ENCODE data around the gene PRDM15.

PRDM15 gene

DNA sequence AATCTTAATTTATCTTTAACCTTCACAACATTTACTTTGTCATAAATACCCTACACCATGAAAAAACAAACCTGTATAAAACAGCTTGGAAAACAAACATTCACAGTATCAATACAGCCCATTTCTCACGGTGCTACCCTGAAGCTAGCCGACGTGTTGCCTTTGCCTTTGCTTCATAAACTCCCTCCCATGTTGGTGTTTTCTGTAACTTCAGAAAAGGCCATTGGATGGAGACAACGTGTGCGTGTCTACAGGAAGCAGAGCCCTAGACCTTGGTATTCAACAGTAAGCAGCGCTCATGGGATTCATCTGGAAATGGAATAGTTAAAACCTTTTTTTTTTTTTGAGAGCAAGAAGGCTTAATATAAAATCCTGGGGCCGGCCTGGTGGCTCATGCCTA lies 7.2 kb upstream of the PRDM15 start:
- DNase-seq (ENCODE audit: low read depth, low spot score), result no peak

DNA sequence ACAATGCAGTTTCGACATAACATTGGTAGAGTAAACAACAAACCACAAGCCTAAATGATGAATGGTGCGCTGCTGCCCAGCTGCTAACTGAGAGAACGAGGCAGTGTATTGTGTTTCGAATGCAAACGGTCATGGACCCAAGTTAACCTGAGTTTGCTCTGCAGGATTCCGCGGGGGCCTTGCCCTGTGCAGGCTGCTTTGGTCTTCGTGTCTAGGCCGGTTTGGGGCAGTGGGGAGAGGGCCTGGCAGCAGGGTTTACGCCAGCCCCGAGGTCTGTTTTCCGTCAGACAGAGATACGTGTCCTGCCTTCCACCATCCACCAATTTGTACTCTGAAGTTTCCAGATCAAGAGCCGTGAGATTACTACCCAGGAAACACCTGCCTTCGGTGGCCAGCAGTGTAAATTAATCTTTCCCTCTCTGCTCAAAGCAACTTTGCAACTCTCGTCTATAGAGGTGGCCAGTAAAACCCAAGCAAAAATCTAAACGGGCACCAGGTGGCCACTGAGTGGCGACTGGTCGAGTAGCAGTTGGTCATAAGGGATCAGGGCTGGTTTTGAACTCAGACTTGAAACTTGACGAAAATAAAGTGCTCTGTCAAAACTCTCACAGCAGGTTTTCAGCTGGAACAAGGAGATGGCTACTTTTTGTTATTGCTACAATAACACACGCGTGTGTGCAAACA lies 6.3 kb upstream of the PRDM15 start:
- DNase-seq (ENCODE audit: low read depth, low spot score), result no peak

DNA sequence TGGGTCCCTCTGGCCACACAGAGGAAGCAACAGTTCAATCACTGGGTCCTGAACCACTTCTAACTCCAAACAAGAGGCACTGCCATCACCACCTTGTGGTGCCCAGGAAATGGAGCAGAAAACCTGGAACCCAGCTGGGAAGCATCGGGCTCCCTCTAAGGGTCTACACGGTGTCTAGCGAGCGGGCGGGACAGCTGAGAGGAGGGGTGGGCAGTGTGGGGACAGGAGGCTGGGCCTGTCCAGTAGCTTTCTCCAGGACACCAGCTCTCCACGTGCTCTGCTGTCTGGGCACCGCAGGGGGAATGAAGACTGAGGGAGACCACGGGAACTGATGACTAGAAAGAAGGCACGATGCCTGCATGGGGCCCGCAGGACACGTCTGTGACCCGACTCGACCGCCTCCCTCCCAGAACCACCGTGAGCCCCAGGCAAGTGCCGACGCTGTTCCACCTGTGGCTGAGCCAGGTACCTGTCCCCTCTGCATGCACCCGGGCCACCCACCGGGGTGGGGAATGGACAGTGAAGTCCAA lies 5.4 kb upstream of the PRDM15 start:
- DNase-seq (ENCODE audit: low read depth, low spot score), result no peak

DNA sequence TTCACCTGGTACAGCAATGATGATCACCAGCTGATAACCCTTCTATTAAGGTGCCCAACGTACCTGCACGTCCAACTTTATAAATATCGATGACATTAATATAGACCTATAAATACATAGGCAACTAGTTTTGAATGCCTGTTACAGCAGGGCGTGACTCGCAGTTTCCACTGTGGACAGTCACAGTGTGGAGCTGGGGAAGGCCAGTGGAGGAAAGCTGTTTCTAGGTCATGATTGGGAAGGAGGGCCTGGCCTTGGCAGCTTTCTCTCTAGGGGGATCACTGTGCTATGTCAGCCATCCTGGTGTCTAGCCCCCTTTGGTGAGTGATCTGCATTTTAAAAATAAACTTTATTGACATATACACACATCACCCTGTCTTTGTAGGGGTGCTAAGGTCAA lies 4.4 kb upstream of the PRDM15 start:
- DNase-seq (ENCODE audit: low read depth, low spot score), result no peak

DNA sequence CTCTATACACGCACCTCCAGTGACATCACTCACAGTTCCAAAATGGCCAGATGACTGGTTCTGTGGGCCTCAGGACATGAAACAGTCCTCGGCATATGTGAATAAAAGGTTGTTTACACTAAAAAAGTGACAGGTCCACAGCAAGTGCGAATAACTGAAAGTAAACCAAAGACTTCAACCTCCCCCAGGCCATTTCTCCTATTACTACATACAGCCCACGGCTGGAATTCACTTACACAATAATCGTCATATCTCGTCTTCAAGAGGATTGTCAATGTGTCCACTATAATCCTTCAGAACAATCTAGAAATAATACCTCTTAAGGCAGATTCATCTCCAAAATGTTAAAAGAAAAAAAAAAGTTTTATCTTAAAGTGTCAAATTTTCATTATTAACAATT lies 1.9 kb upstream of the PRDM15 start:
- no peak for DNase-seq (ENCODE audit: low read depth, low spot score)

DNA sequence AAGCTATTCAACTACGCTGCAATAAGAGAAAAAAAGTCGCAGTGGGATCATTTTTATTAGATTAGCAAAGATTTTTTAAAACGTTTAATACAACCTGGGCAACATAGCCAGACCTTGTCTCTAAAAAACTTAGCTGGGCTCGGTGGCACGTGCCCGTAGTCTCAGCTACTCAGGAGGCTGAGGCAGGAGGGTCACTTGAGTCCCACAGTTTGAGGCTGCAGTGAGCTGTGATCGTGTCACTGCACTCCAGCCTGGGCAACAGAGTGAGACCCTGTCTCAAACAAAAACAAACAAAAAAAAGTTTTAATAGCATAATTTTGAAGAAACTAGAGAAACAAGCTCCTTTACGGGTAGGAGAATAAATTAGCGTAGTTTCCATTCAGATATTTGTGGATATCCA lies 1.0 kb upstream of the PRDM15 start:
- DNase-seq (ENCODE audit: low read depth, low spot score), result no peak

DNA sequence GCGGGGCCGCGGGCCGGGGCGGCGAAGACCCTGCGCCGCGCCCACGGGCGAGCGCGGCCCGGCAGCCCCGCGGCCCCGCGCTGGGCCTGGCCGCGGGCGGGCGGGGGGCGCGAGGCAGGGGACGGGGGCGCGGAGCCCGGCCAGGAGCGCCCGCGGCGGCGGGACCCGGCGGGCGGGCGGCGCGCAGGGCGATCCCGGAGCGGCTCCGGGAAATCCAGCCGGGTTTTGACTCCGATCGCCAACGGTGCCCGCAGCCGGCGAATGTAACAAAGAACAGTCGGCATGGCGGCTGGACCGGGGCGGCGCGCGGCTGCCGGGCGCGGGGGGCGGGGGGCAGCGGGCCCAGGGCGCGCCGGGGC lies 334 bp downstream of the PRDM15 start:
- DNase-seq (ENCODE audit: low read depth, low spot score), result no peak

DNA sequence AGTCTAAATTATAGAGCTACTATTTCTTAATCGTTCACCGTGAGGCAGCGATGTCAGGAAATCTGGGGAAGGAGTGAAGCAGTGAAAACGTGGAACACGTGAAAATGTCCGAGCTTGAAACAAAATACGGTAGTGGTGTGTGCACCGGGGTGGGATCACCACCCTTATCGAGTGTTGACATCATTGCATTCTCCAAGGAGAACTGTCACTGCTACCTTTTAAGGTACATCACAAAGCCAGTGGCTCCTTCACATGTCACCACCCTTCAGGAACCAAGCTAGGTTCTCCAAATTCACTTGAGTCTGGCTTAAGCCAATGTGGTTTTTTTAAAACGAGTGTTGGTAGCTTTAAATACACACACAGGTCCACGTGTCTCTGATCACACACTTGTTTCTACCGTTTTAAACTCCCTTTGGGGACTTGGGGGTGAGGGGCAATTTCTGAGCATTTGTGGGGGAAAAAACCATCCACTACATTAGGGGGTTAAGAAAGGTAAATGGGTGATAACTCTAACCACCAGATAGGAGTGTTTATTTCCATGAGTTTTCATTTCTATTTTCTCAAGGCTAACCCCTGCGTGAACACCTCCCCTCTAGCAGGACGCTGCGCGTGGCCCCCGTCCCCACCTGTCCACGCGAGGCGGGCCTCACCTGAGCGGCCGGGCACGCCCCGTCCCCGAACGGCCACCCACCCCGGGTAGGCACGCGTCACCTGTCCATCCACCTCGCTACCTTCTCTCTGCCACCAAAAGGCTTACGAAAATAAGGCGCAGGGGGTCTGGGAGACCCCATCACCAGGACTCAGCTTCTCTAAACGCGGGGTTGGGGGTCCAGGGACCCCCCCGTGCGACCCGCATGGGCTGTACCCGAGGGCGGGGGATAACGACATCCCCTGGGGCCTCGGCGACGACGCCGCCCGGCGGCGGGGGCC lies 978 bp downstream of the PRDM15 start:
- no peak for DNase-seq (ENCODE audit: low read depth, low spot score)

DNA sequence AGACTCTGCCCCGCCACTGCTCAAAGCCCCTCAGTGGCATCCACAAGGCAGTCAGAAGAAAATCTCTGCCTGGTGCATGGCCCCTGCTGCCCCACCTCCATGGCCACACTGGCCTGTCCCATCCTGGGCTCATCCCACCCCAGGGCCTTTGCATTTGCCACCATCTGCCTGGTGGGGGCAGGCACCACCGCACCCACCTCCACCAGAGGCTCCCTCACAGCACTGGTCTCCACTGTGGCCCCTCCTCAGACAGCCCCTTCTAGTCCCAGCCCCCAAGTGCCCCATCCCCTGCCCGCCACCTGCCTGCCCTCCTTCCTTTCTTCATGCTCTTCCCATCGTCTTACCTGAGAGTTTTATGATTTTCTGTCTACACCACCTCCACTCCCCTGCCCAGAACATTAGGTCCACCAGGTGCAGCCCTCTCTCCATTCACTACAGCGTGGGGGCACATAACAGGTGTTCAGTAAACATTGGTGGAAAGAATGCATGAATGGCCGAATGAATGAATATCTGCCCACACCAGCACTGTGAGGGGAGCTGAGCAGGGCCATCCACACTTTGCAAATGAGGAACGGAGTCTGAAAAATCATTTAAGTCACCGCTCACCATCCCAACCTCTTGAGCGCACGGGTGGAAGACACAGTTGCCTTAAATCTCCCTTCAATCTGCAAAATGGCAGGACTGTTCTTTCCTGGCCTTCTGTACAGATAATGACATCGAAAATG lies 2.1 kb downstream of the PRDM15 start:
- no peak for DNase-seq (ENCODE audit: low read depth, low spot score)

DNA sequence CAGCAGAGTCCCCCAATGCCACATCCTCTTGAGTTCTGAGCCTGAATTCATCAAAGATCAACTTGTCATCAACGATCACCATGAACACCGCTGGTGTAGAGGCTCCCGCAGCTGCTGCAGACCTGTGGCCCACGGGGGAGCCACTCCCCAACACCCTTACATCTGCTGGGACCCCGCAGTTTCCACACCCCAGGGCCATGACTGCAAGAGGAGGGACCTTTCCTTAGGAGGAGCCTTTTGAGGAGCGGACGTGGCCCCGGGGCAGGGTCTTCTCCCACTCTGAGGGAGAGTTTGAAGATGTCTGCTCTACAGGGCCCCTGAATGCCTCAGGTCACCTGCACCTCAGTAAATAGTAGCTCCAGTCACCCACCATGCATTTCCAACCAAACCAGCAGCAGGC lies 2.7 kb downstream of the PRDM15 start:
- DNase-seq (ENCODE audit: low read depth, low spot score), result no peak

DNA sequence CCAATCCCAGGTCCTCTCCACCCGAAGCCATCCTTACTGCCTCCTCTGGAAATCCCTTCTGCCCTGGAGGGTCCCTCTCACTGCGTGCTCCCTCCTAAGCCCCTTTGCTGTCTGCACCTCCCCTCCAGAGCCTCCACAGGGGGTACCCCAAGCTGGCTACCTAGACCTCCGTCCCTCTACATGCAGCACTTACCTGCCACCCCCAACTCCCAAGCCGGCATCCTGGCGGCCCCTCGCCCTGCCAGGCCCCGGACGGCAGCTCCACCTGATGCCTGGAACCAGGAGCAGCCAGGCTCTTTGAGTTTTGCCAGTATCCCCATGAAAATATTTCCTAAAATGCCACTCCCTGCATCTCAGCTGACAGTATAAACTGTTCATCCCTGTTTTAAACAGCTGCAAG lies 4.1 kb downstream of the PRDM15 start:
- DNase-seq (ENCODE audit: low read depth, low spot score), result no peak

DNA sequence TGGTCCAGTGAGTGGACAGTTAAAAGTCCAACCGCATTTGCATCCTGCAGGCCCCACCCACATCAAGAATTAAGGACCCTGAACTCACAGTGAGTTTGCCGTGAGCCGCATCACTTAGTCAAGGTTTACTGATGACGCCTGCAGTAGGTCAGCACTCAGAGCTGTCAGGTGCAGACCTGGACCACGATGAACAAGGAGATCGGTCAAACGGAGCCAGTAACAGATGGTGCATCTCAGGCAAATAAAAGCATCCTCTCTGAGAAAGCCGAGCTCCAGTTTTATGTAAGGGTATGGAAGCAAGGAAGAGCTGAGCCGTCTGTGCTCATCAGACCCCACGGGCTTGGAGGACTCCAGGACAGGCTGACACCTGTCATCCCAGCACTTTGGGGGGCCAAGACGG lies 4.5 kb downstream of the PRDM15 start:
- DNase-seq (ENCODE audit: low read depth, low spot score), result no peak

DNA sequence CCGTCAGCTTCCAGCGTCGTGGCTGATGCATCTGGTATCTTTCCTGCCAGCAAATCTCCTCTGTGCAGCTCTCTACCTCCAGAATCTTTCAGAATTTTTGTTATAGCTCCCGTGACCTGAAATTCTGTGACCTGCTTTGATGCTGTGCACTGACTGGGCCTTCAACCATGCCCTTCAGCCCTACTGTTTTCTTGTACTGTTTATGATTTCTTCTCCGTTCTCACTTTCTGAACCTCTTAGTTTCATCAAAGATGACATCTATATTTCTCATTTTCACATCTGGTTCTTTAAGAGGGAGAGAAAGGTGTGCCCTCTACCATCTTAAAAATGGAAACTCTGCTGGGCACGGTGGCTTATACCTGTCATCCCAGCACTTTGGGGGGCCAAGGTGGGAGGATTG lies 5.7 kb downstream of the PRDM15 start:
- no peak for DNase-seq (ENCODE audit: low read depth, low spot score)

DNA sequence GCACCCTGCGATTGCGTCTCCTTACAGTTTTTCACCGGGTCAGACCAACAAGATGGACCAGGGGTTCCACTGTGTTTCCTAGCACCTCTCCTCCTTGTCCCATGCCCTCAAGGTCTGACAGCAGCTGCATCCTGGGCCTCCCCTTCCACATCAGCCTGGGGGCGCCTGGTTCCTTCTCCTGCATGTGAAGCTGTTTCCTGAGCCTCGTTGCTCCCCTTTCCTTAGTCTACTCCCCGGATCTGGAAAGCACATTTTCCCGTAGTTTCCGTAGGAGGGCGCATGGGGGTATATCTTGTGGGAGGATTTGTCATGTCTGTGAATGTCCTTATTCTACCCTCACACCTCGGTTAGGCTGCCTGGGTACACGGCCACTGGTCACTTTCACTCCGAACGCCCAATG lies 6.1 kb downstream of the PRDM15 start:
- DNase-seq (ENCODE audit: low read depth, low spot score), result no peak

DNA sequence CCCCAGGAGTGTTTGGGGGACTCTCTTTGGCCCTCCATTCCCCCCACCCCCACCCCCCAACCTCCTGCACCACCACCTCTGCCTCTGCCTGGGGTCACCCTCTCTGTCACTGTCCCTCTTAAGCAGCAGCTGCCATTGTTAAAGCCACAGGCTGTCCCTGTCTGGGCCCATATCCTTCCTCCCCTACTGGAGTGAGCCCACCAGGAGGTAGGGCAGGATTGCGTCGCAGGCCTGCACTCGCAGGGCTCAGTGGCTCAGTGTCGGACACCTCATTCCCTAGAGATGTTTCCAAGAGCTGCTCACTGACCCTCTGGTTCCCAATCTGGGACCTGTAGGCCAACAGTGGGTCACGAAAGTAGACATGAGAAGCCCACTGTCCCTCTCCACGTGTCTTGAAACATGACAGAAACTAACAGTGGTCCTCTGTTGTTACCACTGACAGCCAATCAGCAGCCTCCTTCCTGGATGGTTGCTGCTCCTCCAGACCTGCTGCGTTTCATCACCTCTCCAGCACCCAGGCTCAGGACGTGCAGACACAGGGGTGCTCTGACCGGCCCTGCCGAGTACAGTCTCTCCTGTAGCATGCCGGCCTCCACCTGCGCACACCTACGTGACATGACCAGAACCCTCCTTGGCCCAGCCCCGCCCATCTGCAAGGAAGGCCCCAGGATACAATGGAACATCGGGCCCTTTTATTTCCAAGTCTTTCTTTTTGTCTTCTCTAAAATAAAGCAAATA lies 7.7 kb downstream of the PRDM15 start:
- no peak for DNase-seq (ENCODE audit: low read depth, low spot score)

DNA sequence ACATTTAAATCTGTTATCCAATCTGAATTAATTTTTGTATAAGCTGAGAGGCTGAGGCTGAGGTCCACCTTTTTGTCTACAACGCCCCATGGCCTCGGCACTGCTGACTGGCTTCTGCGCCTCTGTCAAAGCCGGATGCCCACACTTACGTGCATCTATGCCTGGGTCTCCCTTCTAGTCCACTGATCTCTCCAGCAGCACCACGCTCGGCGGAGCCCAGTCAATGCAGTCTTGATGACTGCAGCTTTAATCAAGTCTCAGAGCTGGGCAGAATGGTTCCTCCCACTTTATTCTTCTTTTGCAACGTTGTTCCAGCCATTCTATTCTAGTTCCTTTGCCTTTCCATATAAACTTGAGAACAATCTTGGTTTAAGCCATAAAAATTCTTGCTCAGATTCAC lies 9.4 kb downstream of the PRDM15 start:
- no peak for DNase-seq (ENCODE audit: low read depth, low spot score)

DNA sequence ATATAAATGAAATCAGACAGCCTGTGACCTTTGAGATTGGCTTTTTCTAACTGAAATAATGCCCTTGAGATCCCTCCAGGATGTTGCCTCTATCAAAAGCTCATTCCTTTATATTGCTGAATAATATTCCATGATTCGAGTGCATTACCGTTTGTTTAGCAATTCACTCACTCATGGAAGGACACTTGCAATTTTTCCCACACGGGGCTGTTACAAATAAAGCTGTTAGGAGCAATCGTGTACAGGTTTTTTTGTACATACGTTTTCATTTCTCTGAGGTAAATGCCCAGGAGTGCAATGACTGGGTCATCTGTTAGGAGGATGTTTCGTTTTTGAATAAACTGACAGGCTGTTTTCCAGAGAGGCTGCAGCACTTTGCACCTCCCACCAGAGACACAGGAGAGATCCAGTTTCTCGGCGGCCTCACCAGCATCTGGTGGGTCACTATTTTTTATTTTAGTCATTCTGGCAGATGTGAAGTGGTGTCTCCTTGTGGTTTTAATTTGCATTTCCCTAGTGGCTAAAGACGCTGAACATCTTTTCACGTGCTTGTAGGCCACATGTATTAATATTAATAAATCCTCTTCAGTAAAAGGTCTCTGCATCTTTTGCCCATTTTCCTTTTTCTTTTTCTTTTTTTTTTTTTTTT lies 11.0 kb downstream of the PRDM15 start:
- no peak for DNase-seq (ENCODE audit: low read depth, low spot score)

DNA sequence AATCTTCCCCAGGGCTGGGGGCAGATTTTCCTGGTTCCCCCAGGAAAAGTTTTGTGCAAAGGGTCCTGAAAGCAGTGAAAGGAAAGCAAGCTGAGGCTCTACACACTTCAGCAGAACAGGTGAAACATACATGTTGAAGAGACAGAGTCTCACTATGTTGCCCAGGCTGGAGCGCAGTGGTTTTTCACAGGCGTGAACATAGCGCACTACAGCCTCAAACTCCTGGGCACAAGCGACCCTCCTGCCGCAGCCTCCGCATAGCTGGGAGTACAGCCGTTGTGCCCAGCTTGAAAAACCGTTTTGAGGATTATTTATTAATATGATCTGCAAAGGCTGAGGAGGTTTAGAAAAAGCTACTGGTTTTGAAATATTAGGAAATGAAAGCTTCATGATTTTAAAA lies 11.8 kb downstream of the PRDM15 start:
- no peak for DNase-seq (ENCODE audit: low read depth, low spot score)

DNA sequence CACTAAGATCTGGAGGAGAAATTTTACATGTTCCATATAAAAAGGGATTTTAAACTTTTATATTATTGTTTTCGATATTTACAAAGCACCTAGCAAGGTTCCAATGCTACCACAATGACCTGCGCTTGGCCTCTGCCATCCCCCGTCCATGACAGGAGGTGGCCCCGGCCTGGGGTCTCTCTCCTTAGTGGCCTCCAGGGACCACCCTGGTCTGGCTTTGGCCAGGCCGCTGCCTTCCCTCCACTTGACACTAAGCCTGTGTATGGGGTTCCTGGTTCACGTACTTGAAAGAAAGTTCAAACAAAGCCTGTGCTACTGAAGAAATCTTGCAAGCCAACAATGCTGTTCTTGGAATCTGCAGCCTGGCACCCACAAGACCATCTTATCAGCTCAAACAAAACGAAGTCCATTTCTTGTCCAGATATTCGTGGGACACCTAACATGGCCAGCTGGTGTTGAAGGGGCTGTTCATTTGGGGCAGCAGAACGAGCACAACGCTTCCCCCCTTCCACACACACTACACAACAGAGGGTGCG lies 12.8 kb downstream of the PRDM15 start:
- no peak for DNase-seq (ENCODE audit: low read depth, low spot score)

DNA sequence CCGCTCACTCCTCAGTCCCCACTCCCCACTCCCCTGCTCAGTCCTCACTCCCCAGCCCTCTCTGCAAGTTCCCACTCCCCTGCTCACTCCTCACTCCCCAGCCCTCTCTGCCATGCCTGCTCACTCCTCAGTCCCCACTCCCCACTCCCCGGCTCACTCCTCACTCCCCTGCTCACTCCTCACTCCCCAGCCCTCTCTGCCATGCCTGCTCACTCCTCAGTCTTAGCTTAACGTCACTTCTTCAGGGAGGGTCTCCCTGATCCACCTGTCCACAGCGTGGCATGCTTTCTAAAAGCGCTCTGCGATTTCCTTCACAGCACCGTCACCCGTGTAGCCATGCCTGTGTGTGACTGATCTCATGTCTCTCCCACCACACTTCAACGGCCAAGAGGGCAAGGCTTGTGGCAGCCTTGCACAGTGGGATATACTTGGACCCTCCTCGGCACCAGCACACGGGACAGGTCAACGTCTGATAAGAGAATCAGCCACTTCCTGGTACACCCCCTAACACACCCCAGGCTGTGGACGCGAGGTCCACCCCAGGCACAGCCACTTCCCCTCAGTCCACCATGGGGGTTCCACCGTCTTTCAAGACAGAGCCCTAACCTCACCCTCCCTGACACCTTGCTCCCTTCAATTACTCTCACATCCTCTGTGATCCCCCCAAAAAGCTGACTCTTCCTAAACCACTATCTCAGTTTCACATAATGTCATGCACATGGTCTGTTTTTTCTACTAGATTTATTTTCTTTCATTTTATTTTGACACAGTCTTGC lies 14.0 kb downstream of the PRDM15 start:
- no peak for DNase-seq (ENCODE audit: low read depth, low spot score)

Data from iPS DF 19.7 (cell line).